K562 (cell line): ENCODE results near the gene MVP.

ENCODE experiments used
- ATF1 ChIP-seq, 2 experiments: fragments of 450-650 bp in 1 of 2; IDR thresholded peaks; 2 replicates each; pipeline ENCODE4 v1.6.1; 2016; ENCODE audit warnings: missing compliant biosample characterization in 1 of 2, missing genetic modification characterization in 1 of 2
- ATF3 ChIP-seq, 2 experiments: fragments of 450-650 bp in 1 of 2; sonication (generic) in 1 of 2; formaldehyde crosslinking in 1 of 2; IDR thresholded peaks in 1 of 2; conservative IDR thresholded peaks in 1 of 2; 2 replicates each; pipeline versions ENCODE4 v1.6.1 to v1.8.1; 2016 to 2023; ENCODE audit warnings: mild to moderate bottlenecking in 2 of 2, moderate library complexity in 2 of 2, inconsistent platforms in 1 of 2, missing genetic modification reagents in 1 of 2
- NFE2 ChIP-seq: IDR thresholded peaks from 2 replicates; pipeline ENCODE4 v1.6.1; 2014; ENCODE audit warnings: antibody characterized with exemption, low read depth
- SMARCA5 ChIP-seq: fragments of 450-650 bp; IDR thresholded peaks from 2 replicates; pipeline ENCODE4 v1.6.1; 2016

GRCh38 chr16:29893553-29893952, 73.3 kb downstream of the MVP start:
- TF ChIP-seq NFE2 (no peak), ATF3 (IDR thresholded peaks at IDR 0.05) (peak; percentile 62; the same call in 1 of the 2 replicates), ATF3 (CRISPR knock-in tag; conservative IDR thresholded peaks at IDR 0.05) (no peak), SMARCA5 (no peak), ATF1 (CRISPR knock-in tag; IDR thresholded peaks at IDR 0.05) (no peak), ATF1 (tag; IDR thresholded peaks at IDR 0.05) (no peak)
